ENCODE measurements around the gene PCDHA9. TPM values are rescaled to one million over a fixed set of nuclear protein-coding genes. Genes with fewer than 3 reads are reported as not detected.
"Not testable (repeated sequence)": the region's sequence is repeated elsewhere in the genome, so short reads cannot be mapped to it uniquely, and the experiment has no call there.

PCDHA9 gene
- total RNA-seq, 1 donor from 2014 or later: 0.95 TPM

DNA sequence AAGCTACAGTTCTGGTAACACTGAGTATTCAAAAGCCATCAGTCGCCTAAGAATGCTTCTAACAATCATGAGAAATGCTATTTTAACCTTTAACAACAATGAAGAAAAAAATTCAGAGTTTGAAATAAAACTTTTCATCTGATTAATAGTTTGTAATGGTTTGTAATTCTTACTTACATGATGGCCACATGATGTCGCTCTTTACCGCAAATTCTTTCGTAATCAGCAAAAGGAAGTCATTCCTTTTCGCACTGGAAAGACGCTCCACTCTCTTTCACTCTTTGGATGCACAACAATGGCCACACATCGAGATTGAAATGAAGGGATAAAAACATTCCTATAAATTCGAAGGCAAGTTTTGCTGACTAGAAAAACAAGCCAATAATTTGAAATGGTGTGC, 14.2 kb upstream of the PCDHA9 start, which contains the start of gene PCDHA7:
Gene PCDHA7, plus strand, starts transcription at position 277 of the 400 bp plus-strand sequence. Its CDS starts 115 bp downstream, at position 392.
- no peak within 1 kb of the TSS for H3K4me3 ChIP-seq (ENCODE audit: insufficient read depth, low read depth, low read length)
- peak; percentile 5 for DNase-seq (ENCODE audit: low read depth)
- Mint-ChIP-seq H3K36me3 (ENCODE audit: low read depth, unreplicated experiment) (peaks cover 10% of the 10 kb centered on the region), H3K27ac (ENCODE audit: unreplicated experiment) (no peak within 1 kb of the TSS), H3K4me3 (ENCODE audit: unreplicated experiment) (peak within 1 kb of the TSS; percentile 76), H3K4me1 (ENCODE audit: low read depth, unreplicated experiment) (no peaks in the 10 kb centered on the region), H3K9me3 (ENCODE audit: unreplicated experiment) (peaks cover 5% of the 10 kb centered on the region), H3K27me3 (ENCODE audit: low read depth, unreplicated experiment) (no peaks in the 10 kb centered on the region)
- TF ChIP-seq EZH2 (IDR thresholded peaks at IDR 0.05; ENCODE audit: insufficient read depth, low read length): no peak
- TF ChIP-seq, protein P1, sequence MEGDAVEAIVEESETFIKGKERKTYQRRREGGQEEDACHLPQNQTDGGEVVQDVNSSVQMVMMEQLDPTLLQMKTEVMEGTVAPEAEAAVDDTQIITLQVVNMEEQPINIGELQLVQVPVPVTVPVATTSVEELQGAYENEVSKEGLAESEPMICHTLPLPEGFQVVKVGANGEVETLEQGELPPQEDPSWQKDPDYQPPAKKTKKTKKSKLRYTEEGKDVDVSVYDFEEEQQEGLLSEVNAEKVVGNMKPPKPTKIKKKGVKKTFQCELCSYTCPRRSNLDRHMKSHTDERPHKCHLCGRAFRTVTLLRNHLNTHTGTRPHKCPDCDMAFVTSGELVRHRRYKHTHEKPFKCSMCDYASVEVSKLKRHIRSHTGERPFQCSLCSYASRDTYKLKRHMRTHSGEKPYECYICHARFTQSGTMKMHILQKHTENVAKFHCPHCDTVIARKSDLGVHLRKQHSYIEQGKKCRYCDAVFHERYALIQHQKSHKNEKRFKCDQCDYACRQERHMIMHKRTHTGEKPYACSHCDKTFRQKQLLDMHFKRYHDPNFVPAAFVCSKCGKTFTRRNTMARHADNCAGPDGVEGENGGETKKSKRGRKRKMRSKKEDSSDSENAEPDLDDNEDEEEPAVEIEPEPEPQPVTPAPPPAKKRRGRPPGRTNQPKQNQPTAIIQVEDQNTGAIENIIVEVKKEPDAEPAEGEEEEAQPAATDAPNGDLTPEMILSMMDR (IDR thresholded peaks at IDR 0.05; ENCODE audit: insufficient read depth, low read depth, low read length): no peak
- no peak within 1 kb of the TSS for H3K4me2 ChIP-seq (ENCODE audit: low read length)
- no peak within 1 kb of the TSS for H3K27ac ChIP-seq (ENCODE audit: low read depth, low read length)
- no peaks in the 10 kb centered on the region for H3K27me3 ChIP-seq (ENCODE audit: insufficient read depth, low read length)
- FAIRE-seq: no peak
- no peaks in the 10 kb centered on the region for H3K4me1 ChIP-seq (ENCODE audit: insufficient read depth, low read length)
- no peaks in the 10 kb centered on the region for H3K79me2 ChIP-seq (ENCODE audit: insufficient read depth, low read length)
- peaks cover 14% of the 10 kb centered on the region for H3K9me3 ChIP-seq (ENCODE audit: insufficient read depth, low read depth, low read length)
- no peaks in the 10 kb centered on the region for H4K20me1 ChIP-seq (ENCODE audit: insufficient read depth, low read length)
- no peak within 1 kb of the TSS for H2AFZ ChIP-seq (ENCODE audit: low read depth, low read length)
- no peak within 1 kb of the TSS for H3K9ac ChIP-seq (ENCODE audit: low read length)
- no peaks in the 10 kb centered on the region for H3K36me3 ChIP-seq (ENCODE audit: insufficient read depth, low read length)

DNA sequence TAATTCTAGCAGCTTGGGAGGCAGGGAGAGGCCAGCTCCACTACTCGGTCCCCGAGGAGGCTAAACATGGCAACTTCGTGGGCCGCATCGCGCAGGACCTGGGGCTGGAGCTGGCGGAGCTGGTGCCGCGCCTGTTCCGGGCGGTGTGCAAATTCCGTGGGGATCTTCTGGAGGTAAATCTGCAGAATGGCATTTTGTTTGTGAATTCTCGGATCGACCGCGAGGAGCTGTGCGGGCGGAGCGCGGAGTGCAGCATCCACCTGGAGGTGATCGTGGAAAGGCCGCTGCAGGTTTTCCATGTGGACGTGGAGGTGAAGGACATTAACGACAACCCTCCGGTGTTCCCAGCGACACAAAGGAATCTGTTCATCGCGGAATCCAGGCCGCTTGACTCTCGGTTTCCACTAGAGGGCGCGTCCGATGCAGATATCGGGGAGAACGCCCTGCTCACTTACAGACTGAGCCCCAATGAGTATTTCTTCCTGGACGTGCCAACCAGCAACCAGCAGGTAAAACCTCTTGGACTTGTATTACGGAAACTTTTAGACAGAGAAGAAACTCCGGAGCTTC, 13.7 kb upstream of the PCDHA9 start:
- not testable (repeated sequence) for H3K36me3 ChIP-seq (ENCODE audit: insufficient read depth, low read length); H3K79me2 ChIP-seq (ENCODE audit: insufficient read depth, low read length); H3K27ac ChIP-seq (ENCODE audit: low read depth, low read length); H4K20me1 ChIP-seq (ENCODE audit: insufficient read depth, low read length); H3K27me3 Mint-ChIP-seq (ENCODE audit: low read depth, unreplicated experiment); H3K9me3 Mint-ChIP-seq (ENCODE audit: unreplicated experiment); H3K36me3 Mint-ChIP-seq (ENCODE audit: low read depth, unreplicated experiment); H3K4me2 ChIP-seq (ENCODE audit: low read length); H3K4me1 ChIP-seq (ENCODE audit: insufficient read depth, low read length); H3K27ac Mint-ChIP-seq (ENCODE audit: unreplicated experiment); H3K4me1 Mint-ChIP-seq (ENCODE audit: low read depth, unreplicated experiment); H3K4me3 ChIP-seq (ENCODE audit: insufficient read depth, low read depth, low read length); H3K27me3 ChIP-seq (ENCODE audit: insufficient read depth, low read length); DNase-seq (ENCODE audit: low read depth); FAIRE-seq; H2AFZ ChIP-seq (ENCODE audit: low read depth, low read length); H3K9ac ChIP-seq (ENCODE audit: low read length)
- peak overlapping the region; percentile 76 for H3K4me3 Mint-ChIP-seq (ENCODE audit: unreplicated experiment)
- peaks cover 14% of the 10 kb centered on the region for H3K9me3 ChIP-seq (ENCODE audit: insufficient read depth, low read depth, low read length)

DNA sequence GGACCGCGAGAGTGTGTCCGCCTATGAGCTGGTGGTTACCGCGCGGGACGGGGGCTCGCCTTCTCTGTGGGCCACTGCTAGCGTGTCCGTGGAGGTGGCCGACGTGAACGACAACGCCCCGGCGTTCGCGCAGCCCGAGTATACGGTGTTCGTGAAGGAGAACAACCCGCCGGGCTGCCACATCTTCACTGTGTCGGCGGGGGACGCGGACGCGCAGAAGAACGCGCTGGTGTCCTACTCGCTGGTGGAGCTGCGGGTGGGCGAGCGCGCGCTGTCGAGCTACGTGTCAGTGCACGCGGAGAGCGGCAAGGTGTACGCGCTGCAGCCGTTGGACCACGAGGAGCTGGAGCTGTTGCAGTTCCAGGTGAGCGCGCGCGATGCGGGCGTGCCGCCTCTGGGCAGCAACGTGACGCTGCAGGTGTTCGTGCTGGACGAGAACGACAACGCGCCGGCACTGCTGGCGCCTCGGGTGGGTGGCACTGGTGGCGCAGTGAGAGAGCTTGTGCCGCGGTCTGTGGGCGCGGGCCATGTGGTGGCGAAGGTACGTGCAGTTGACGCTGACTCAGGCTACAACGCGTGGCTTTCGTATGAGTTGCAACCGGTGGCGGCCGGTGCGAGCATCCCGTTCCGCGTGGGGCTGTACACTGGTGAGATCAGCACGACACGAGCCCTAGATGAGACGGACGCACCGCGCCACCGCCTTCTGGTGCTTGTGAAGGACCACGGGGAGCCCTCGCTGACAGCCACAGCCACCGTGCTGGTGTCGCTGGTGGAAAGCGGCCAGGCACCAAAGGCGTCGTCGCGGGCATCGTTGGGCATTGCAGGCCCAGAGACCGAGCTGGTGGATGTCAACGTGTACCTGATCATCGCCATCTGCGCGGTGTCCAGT, 12.3 kb upstream of the PCDHA9 start:
- H3K27ac ChIP-seq (ENCODE audit: low read depth, low read length): no peak overlapping the region
- Mint-ChIP-seq H3K36me3 (ENCODE audit: low read depth, unreplicated experiment) (peaks cover 9% of the 10 kb centered on the region), H3K27ac (ENCODE audit: unreplicated experiment) (no peak overlapping the region), H3K4me1 (ENCODE audit: low read depth, unreplicated experiment) (no peaks in the 10 kb centered on the region), H3K27me3 (ENCODE audit: low read depth, unreplicated experiment) (no peaks in the 10 kb centered on the region), H3K9me3 (ENCODE audit: unreplicated experiment) (peaks cover 5% of the 10 kb centered on the region), H3K4me3 (ENCODE audit: unreplicated experiment) (no peak overlapping the region)
- H3K79me2 ChIP-seq (ENCODE audit: insufficient read depth, low read length): no peaks in the 10 kb centered on the region
- no peaks in the 10 kb centered on the region for H4K20me1 ChIP-seq (ENCODE audit: insufficient read depth, low read length)
- no peak overlapping the region for H3K4me3 ChIP-seq (ENCODE audit: insufficient read depth, low read depth, low read length)
- DNase-seq (ENCODE audit: low read depth) (no peak), FAIRE-seq (no peak)
- TF ChIP-seq, protein P1 (IDR thresholded peaks at IDR 0.05; ENCODE audit: insufficient read depth, low read depth, low read length): no peak
- TF ChIP-seq EZH2 (IDR thresholded peaks at IDR 0.05; ENCODE audit: insufficient read depth, low read length): no peak
- no peak overlapping the region for H2AFZ ChIP-seq (ENCODE audit: low read depth, low read length)
- H3K4me1 ChIP-seq (ENCODE audit: insufficient read depth, low read length): no peaks in the 10 kb centered on the region
- H3K4me2 ChIP-seq (ENCODE audit: low read length): no peak overlapping the region
- H3K9me3 ChIP-seq (ENCODE audit: insufficient read depth, low read depth, low read length): peaks cover 14% of the 10 kb centered on the region
- no peaks in the 10 kb centered on the region for H3K36me3 ChIP-seq (ENCODE audit: insufficient read depth, low read length)
- H3K27me3 ChIP-seq (ENCODE audit: insufficient read depth, low read length): no peaks in the 10 kb centered on the region
- no peak overlapping the region for H3K9ac ChIP-seq (ENCODE audit: low read length)
